ENCODE measurements around the gene MGAT4A.
A peak's percentile ranks its signal among the peaks of the same experiment; 100 is the strongest.
"Not testable (repeated sequence)": the region's sequence is repeated elsewhere in the genome, so short reads cannot be mapped to it uniquely, and the experiment has no call there.

MGAT4A gene

GRCh38 chr2:98769114-98769476 lies 38.2 kb upstream of the MGAT4A start:
- peaks cover 72% of the 10 kb centered on the region for H3K4me1 Mint-ChIP-seq (ENCODE audit: low read depth)
- peak overlapping the region; percentile 48 for H3K4me3 Mint-ChIP-seq
- peak overlapping the region; percentile 68 for H3K27ac Mint-ChIP-seq

GRCh38 chr2:98768384-98769113 lies 37.6 kb upstream of the MGAT4A start:
- DNase-seq (ENCODE audit: low spot score), result peak; percentile 65

More at GRCh38 chr2:98769114-98769476, 38.2 kb upstream of the MGAT4A start:
- no peak for DNase-seq (ENCODE audit: low spot score)
- peaks cover 24% of the 10 kb centered on the region for H3K36me3 Mint-ChIP-seq (ENCODE audit: low read depth)
- no peaks in the 10 kb centered on the region for H3K9me3 Mint-ChIP-seq
- no peaks in the 10 kb centered on the region for H3K27me3 Mint-ChIP-seq (ENCODE audit: low read depth)

DNA sequence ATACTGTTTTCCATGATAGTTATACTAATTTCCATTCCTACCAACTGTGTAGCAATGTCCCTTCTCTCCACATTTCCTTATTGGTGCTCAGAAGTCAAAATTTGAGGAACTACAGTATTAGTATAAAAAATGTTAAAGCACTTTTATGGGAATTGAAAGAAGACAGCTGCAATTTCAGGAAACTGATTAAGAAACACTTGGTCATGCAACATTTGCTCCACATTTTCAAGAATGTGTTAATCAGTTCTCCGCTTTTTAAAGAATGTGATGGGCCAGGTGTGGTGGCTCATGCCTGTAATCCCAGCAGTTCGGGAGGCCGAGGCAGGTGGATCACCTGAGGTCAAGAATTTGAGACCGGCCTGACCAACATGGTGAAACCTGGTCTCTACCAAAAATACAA lies 33.6 kb upstream of the MGAT4A start:
- Mint-ChIP-seq H3K4me3 (no peak overlapping the region), H3K36me3 (ENCODE audit: low read depth) (peaks cover 23% of the 10 kb centered on the region), H3K27ac (no peak overlapping the region), H3K9me3 (no peaks in the 10 kb centered on the region), H3K4me1 (ENCODE audit: low read depth) (peaks cover 69% of the 10 kb centered on the region), H3K27me3 (ENCODE audit: low read depth) (no peaks in the 10 kb centered on the region)
- DNase-seq (ENCODE audit: low spot score), result no peak

More at GRCh38 chr2:98768384-98769113, 37.6 kb upstream of the MGAT4A start:
- Mint-ChIP-seq H3K4me3 (peak overlapping the region; percentile 48), H3K4me1 (ENCODE audit: low read depth) (peaks cover 75% of the 10 kb centered on the region), H3K27ac (peak overlapping the region; percentile 68), H3K9me3 (no peaks in the 10 kb centered on the region), H3K27me3 (ENCODE audit: low read depth) (no peaks in the 10 kb centered on the region), H3K36me3 (ENCODE audit: low read depth) (peaks cover 24% of the 10 kb centered on the region)

DNA sequence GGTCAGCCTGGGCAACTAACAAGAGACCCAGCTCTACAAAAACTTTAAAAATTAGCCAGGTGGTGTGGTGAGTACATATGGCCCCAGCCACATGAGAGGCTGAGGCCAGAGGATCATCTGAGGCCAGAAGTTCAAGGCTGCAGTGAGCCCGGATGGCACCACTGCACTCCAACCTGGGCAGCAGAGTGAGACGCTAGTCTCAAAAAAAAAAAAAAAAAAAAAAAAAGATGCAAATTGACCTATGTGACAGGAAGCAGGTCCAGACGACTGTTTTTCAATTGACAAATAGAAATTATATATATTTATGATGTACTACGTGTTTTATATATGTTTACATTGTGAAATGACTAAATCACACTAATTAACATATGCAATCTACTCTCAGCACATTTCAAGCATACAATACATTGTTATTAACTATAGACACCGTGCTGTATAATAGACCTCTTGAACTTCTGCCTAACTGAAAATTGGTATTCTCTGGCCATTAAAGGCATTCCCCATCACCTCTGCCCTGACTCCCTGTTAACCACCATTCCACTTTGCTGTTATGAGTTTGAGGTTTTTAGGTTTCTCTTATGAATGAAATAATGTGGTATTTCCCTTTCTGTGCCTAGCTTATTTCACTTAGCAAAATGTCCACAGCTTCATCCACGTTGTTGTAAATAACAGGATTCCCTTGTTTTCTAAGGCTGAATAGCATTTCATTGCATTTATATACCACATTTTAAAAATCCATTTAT lies 32.4 kb upstream of the MGAT4A start:
- no peaks in the 10 kb centered on the region for H3K9me3 Mint-ChIP-seq
- peaks cover 21% of the 10 kb centered on the region for H3K36me3 Mint-ChIP-seq (ENCODE audit: low read depth)
- no peaks in the 10 kb centered on the region for H3K27me3 Mint-ChIP-seq (ENCODE audit: low read depth)
- no peak overlapping the region for H3K4me3 Mint-ChIP-seq
- no peak for DNase-seq (ENCODE audit: low spot score)
- H3K4me1 Mint-ChIP-seq (ENCODE audit: low read depth), result peaks cover 68% of the 10 kb centered on the region
- no peak overlapping the region for H3K27ac Mint-ChIP-seq

- no peaks in the 10 kb centered on the region for H3K27me3 Mint-ChIP-seq (ENCODE audit: low read depth)
- peak overlapping the region; percentile 78 for H3K27ac Mint-ChIP-seq
- peaks cover 14% of the 10 kb centered on the region for H3K36me3 Mint-ChIP-seq (ENCODE audit: low read depth)
- no peaks in the 10 kb centered on the region for H3K9me3 Mint-ChIP-seq
- H3K4me3 Mint-ChIP-seq, result no peak overlapping the region
- DNase-seq (ENCODE audit: low spot score), result no peak
- peaks cover 69% of the 10 kb centered on the region for H3K4me1 Mint-ChIP-seq (ENCODE audit: low read depth)
These were observed 31.0 kb upstream of the MGAT4A start for GRCh38 chr2:98761909-98762308.

DNA sequence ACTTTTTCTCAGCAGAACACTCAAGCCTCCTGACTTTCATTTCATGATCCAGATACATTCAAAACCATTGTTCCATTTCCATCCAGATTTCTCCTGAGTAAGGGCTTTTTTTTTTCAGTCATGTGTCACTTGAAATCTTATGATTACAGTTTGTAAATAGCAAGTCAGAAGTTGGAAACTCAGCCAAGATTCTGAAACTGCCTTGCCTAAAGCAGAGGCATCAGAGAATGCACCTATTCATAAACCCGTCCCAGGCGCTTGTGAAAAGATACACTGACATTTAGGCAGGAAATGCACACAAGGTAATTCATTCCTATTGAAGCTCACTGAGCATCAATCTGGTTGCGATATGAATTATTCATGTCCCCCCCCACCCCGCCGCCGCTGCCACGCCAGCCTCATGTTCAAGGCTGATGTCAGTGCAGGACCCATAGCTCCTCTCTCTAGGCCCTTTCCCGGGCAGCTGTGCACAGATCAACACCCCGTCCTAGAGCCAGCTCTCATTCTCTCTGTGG lies 30.4 kb upstream of the MGAT4A start:
- Mint-ChIP-seq H3K9me3 (no peaks in the 10 kb centered on the region), H3K4me1 (ENCODE audit: low read depth) (peaks cover 63% of the 10 kb centered on the region), H3K36me3 (ENCODE audit: low read depth) (peaks cover 12% of the 10 kb centered on the region), H3K4me3 (peak overlapping the region; percentile 66), H3K27me3 (ENCODE audit: low read depth) (no peaks in the 10 kb centered on the region), H3K27ac (peak overlapping the region; percentile 78)
- peak; percentile 62 for DNase-seq (ENCODE audit: low spot score)

DNA sequence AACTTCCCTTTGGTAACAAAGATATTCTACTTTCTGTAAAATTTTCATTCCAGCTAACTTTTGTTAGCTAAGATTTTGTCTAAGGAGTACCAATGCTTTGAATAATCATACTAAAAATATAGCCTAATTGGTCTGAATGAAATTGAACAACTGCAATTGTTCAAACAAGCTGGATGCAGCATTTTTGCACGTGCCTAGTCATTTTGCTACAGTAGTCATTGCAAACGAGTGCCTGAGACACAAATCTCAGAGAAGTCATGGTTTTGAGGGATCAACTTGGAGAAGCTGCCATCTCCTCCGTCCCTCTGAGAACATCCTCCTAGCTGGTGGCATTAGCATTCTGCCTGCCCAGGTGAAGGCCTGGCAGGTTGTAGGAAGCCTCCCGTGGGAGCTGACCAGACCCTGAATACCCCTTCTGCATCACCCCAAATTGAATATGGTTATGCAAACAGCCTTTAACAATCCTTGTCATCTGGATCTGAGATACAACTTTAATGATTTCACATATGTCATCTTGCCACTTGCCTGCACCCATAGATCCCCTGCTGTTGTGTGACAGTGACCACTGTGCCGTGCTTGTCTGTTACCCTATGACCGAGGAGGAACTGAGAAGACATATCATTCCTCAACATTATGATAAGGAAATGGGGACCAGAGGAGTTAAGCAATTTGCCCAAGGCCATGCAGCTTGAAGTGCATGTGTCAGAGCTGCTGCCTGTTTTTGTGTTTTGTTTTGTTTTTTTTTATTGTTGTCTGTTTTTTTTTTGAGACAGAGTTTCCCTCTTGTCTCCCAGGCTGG lies 29.1 kb upstream of the MGAT4A start:
- Mint-ChIP-seq H3K4me1 (ENCODE audit: low read depth) (peaks cover 56% of the 10 kb centered on the region), H3K27ac (peak overlapping the region; percentile 67), H3K4me3 (peak overlapping the region; percentile 49), H3K36me3 (ENCODE audit: low read depth) (peaks cover 6% of the 10 kb centered on the region), H3K9me3 (no peaks in the 10 kb centered on the region), H3K27me3 (ENCODE audit: low read depth) (no peaks in the 10 kb centered on the region)
- no peak for DNase-seq (ENCODE audit: low spot score)

GRCh38 chr2:98759338-98759737 lies 28.4 kb upstream of the MGAT4A start:
- no peak for DNase-seq (ENCODE audit: low spot score)
- H3K27ac Mint-ChIP-seq, result peak overlapping the region; percentile 67
- H3K9me3 Mint-ChIP-seq, result no peaks in the 10 kb centered on the region
- no peaks in the 10 kb centered on the region for H3K27me3 Mint-ChIP-seq (ENCODE audit: low read depth)
- H3K4me1 Mint-ChIP-seq (ENCODE audit: low read depth), result peaks cover 56% of the 10 kb centered on the region
- H3K36me3 Mint-ChIP-seq (ENCODE audit: low read depth), result peaks cover 4% of the 10 kb centered on the region
- peak overlapping the region; percentile 49 for H3K4me3 Mint-ChIP-seq

GRCh38 chr2:98757904-98758421 lies 27.0 kb upstream of the MGAT4A start:
- H3K9me3 Mint-ChIP-seq, result no peaks in the 10 kb centered on the region
- H3K27me3 Mint-ChIP-seq (ENCODE audit: low read depth), result peaks cover 3% of the 10 kb centered on the region
- H3K4me1 Mint-ChIP-seq (ENCODE audit: low read depth), result peaks cover 49% of the 10 kb centered on the region
- H3K27ac Mint-ChIP-seq, result peak overlapping the region; percentile 89
- peak overlapping the region; percentile 81 for H3K4me3 Mint-ChIP-seq
- peaks cover 6% of the 10 kb centered on the region for H3K36me3 Mint-ChIP-seq (ENCODE audit: low read depth)
- peak; percentile 48 for DNase-seq (ENCODE audit: low spot score)

DNA sequence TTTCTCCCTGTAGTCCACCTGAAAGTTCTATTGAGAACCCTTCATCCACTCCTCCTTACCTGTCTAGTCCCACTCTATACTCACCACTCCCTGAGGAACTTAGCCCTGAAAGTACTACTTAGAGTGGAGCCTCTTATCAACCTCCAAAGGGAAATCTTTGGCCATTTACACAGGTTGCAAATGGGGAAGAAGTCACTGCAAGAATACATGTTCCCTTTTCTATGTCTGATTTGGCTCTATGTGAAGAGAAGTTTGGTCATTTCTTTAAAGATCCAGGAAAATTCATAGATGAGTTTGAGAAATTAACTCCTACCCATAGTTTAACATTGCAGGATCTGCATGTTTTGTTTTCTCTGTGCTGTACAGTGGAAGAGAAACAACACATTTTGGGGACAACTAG lies 22.9 kb upstream of the MGAT4A start:
- Mint-ChIP-seq H3K27me3 (ENCODE audit: low read depth) (peaks cover 3% of the 10 kb centered on the region), H3K36me3 (ENCODE audit: low read depth) (peaks cover 4% of the 10 kb centered on the region), H3K27ac (no peak overlapping the region), H3K9me3 (no peaks in the 10 kb centered on the region), H3K4me1 (ENCODE audit: low read depth) (peaks cover 23% of the 10 kb centered on the region), H3K4me3 (no peak overlapping the region)
- no peak for DNase-seq (ENCODE audit: low spot score)

- H3K4me3 Mint-ChIP-seq, H3K27ac Mint-ChIP-seq: not testable (repeated sequence)
- peaks cover 25% of the 10 kb centered on the region for H3K4me1 Mint-ChIP-seq (ENCODE audit: low read depth)
These were observed 21.8 kb upstream of the MGAT4A start for GRCh38 chr2:98752711-98753110.

DNA sequence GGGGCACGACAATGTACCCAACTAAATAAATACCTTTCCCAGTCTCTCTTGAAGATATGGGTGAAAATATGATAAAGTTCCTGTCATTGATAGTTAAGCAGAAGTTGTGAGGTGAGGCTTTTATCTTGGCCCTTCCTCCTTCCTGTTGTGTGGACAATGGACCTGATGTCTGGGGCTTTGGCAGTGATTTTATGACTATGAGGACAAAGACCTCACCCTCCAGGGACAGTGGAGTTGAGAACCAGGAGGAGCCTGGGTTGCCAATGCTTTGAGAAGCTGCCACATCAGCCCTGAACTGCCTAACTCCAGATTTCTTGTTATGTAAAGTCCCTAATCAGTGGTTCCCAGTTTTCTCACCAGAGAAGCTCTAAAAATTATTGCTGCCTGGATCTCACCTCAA lies 20.8 kb upstream of the MGAT4A start:
- DNase-seq (ENCODE audit: low spot score), result no peak
- no peak overlapping the region for H3K4me3 Mint-ChIP-seq
- H3K27me3 Mint-ChIP-seq (ENCODE audit: low read depth), result peaks cover 3% of the 10 kb centered on the region
- H3K4me1 Mint-ChIP-seq (ENCODE audit: low read depth), result peaks cover 22% of the 10 kb centered on the region
- no peak overlapping the region for H3K27ac Mint-ChIP-seq
- no peaks in the 10 kb centered on the region for H3K9me3 Mint-ChIP-seq
- peaks cover 5% of the 10 kb centered on the region for H3K36me3 Mint-ChIP-seq (ENCODE audit: low read depth)

More at GRCh38 chr2:98752711-98753110, 21.8 kb upstream of the MGAT4A start:
- H3K27me3 Mint-ChIP-seq (ENCODE audit: low read depth); H3K36me3 Mint-ChIP-seq (ENCODE audit: low read depth); H3K9me3 Mint-ChIP-seq; DNase-seq (ENCODE audit: low spot score): not testable (repeated sequence)

DNA sequence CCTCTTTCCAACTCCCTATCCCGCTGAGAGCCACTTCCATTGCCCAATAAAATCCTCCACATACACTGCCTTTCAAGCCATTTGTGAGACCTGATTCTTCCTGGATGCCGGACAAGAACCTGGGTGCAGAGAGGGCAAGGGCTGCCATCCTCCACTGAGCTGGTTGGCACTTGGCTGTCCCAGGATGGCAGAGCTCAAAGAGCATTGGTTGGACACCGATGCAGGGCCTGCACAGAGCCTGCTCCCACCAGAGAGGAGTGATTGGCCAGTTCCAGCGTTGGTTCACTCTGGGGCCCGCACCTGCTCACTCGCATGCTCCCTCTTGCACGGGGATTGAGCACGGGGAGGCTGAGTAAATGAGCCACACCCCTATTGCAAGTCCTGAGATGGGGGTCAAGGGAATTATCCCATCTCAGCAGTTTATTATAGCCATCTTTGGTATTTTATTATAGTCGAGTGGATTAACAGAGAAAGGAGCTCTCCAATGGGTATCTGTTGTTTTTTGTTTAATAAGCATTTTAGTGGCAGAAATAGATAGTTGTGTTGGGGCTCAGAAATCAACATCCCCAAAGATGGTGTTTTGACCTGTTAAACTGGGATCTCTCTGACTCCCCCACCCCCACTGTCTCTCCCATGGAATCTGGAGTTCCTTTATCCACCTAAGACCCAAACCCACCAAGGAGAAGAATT lies 19.8 kb upstream of the MGAT4A start:
- Mint-ChIP-seq H3K27me3 (ENCODE audit: low read depth) (peaks cover 3% of the 10 kb centered on the region), H3K27ac (no peak overlapping the region)

More for the DNA sequence above, 19.8 kb upstream of the MGAT4A start:
- Mint-ChIP-seq H3K9me3 (no peaks in the 10 kb centered on the region), H3K4me3 (no peak overlapping the region), H3K36me3 (ENCODE audit: low read depth) (peaks cover 5% of the 10 kb centered on the region), H3K4me1 (ENCODE audit: low read depth) (peaks cover 22% of the 10 kb centered on the region)
- no peak for DNase-seq (ENCODE audit: low spot score)
